ENCODE results near the gene KBTBD2.
"Not testable (repeated sequence)": the region's sequence is repeated elsewhere in the genome, so short reads cannot be mapped to it uniquely, and the experiment has no call there.

Gene KBTBD2

DNA sequence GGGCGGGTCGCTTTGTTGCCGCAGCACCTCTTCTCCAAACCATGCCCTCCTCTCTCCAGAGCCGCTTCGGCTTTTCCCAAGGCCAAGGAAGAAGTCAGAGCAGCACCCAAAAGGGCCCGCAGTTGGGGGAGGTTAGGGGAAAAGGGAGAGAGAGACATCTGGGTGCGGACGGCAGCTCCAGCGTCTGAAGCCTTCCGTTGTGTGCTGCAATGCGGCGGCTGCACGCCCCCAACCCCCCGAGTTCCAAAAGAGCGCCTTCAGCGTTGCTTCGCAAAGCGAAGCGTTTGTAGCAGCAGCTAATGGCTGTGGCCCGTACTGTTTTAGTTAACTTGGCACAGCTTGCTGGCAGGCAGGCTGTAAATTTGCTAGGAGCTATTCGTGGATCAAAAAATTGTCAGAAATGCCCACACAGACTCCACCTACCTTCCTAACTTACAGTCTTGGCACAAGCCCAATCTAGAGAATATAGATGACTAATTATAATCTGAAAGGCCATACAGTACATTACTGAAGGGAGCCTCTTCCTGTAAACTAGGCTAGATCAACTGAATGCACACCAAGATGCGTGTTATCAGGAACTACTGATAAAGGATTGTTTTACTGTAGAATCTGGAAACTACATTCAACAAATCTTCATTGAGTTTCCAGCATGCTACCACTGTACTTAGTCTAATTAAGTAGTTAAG lies 1.1 kb upstream of the KBTBD2 start:
- peak; percentile 70 for DNase-seq

DNA sequence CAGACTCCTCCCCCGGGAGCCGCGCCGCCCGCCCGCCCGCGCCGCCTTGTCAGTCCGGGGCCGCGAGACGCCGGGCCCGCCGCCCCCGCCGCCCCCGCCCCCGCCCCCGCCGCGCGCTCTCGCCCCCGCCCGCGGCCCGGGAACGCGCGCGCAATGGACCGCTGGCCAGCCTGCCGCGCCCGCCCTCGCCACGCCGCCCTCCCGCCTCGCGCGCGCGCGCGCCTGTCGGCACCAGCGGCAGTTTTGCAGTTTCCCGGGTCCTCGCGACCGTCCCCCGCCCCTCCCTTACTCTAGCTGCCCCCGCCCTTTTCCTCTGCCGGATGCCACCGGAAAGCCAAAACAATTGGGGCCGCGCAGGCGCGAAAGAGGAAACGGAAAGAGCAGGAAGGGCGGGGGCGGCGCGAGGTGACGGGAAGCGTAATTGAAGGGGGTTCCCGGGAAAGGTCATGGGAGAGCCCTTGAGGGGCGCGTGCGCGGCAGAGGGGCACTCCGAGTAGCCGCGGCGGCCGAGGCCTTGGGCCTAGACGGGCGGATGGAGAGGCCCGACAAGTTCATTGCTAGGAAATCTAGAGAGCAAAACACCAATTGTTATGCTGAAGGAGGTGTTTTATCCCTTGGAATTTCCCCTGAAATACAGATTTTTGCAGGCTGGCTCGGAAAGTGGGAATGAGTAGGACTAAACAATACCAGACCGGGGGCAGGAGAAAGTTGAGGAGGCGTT lies 400 bp upstream of the KBTBD2 start:
- DNase-seq: peak; percentile 95

DNA sequence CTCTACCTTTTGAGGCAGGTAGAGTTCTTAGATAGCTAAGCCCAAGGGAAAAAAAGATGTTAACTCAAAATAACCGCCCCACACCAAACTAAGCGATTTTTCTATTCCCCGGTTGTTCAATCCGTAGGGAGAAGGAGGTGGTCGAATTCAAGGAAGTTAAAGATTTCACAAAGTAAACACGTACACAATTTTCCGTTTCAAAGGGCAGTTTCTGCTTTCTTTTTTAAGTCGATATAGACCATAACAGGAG lies 842 bp downstream of the KBTBD2 start:
- no peak for DNase-seq

DNA sequence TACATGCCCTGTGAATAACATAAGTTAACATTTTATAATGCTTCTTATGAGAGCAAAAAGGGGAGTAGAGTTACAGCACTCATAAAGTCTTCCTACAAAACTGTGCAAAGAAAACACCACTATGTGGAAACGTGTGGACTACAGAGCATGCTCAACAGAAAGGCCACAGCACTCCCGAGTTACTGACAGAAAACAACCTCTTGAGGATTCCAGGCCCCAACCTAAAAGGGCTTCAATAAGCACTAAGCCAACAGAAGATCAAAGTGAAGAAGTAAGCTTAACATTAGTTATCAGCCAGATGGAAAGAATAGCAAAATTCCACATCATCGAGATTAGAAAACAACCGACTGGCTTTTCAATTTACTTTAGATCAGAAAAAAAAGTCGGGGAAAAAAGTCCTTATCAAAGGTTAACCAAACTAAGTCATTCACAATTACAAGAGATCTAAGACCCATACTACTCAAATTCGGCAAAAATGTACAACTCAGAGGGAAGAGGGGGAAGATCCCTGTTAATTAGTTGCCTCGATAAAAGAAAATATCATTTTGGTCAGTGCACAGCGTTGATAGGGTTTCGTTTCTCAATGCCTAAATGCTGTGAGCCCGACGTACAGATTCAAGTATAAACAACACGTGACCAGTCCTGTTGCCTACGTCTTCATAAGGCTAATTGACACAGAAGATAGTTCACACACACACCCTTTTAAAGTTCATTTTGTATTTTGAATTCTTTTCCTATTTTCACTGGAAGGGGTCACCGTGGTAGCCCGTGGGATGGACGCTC lies 1.4 kb downstream of the KBTBD2 start:
- peak; percentile 42 for DNase-seq

DNA sequence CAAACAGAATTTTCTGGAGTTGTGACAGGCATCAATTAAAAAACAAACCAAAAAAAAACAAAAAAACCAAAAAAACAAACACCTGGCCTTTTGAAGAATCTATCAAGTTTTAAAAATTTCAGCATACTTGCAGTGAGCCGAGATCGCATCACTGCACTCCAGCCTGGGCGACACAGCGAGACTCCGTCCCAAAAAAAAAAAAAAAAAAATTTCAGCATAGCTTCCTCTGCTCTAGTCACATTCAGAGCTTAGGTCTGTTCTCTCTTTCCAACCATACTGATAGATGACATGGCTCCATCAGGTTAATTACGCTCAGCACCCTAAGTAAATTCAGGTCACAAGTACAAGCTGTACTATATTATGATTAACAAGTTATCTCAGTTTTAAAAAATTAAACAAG lies 3.1 kb downstream of the KBTBD2 start:
- no peak for DNase-seq

DNA sequence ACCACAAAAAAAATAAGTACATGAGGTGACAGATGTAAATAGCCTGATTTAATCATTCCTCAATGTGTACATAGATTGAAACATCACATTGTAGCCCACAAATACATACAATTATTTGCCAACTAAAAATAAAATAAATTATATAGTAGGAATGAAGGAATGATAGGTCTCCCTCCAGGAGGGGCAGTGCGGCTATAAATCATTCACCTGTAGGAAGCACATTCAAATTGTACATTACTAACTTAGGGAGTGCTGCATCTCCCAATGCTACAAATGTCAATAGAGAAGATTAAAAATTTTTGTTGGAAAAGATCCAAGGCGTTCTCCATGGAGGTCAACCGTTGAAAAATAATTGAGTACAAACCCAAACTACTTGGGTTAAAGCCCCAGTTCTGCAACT lies 4.2 kb downstream of the KBTBD2 start:
- DNase-seq: no peak

DNA sequence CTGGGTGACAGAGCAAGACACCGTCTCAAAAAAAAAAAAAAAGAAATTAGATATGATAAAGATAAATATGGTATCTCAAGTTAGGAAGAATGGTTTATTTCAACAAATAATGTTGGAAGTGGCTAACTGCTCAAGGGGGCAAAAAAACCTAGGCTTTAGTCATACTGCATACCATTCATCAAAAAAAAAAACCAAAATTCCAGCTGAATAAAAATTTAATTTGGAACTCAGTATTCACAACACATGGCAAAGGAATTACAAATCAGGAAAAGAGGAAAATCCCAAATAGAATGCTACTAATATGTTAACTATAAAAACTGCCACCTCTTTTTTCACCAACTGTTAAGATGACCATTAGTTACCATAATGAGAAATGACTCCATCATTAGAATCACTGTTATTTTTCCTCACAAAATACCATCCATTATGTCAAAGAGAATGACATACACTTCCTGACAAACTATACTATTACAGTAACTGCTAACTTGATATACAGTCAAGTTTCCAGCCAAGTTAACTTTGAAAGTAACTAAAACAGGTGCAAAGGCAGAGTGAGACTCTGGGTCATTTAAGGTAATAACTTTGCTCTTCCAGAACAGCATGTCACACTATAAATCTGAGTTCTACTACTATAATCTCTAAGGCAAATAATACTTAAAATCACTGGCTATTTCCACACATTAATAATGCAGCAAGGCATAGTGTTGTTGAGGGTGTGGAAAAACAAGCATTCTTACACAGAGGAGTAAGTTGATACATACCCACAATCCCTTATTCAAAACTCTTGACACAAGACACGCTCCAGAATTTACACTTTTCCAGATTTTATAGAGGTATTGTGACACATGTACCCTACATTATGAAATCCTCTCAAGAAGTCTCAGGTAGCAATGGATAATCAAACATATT lies 10.2 kb downstream of the KBTBD2 start:
- DNase-seq: no peak

DNA sequence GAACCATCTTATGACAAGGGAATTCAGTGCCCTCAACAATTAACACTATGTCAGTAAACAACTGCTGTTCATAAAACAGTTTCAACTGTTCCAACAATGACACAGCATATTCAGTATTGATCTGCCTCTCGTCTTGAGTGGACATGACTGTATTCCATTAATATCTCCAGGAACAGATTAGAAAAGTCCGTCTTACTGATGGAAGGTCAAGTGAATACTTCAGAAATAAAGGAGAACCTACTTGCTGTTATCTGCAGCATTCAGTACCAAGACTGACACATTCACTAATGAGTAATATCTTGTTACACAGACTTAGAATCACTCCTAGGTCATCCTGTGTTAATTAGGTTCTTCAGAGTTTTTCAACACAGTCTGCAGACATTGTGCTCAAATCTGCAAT lies 12.1 kb downstream of the KBTBD2 start:
- DNase-seq: no peak

DNA sequence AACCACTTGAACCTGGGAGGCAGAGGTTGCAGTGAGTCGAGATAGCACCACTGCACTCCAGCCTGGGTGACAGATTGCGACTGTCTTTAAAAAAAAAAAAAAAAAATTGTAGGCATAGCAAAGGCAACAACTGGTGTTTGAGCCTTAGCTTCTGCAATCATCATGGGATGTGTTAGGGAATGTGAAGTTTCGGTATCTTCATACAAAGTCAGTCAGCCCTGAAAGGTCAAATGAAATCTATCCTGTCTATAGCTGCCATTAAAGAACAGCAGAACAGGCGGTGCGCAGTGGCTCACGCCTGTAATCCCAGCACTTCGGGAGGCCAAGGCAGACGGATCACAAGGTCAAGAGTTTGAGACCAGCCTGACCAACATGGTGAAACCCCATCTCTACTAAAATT lies 13.5 kb downstream of the KBTBD2 start:
- DNase-seq: not testable (repeated sequence)

DNA sequence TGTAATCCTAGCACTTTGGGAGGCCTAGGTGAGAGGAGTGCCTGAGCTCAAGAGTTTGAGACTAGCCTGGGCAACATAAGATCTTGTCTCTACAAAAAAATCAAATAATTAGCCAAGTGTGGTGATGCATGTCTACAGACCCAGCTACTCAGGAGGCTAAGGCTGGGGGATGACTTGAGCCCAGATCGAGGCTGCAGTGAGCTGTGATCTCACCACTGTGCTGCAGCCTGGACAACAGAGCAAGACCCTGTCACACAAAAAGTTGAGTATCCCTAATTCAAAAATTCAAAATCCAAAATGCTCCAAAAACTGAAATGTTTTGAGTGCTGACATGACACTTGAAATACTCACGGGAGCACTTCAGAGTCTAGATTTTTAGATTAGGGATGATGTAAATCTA lies 19.1 kb downstream of the KBTBD2 start:
- no peak for DNase-seq

DNA sequence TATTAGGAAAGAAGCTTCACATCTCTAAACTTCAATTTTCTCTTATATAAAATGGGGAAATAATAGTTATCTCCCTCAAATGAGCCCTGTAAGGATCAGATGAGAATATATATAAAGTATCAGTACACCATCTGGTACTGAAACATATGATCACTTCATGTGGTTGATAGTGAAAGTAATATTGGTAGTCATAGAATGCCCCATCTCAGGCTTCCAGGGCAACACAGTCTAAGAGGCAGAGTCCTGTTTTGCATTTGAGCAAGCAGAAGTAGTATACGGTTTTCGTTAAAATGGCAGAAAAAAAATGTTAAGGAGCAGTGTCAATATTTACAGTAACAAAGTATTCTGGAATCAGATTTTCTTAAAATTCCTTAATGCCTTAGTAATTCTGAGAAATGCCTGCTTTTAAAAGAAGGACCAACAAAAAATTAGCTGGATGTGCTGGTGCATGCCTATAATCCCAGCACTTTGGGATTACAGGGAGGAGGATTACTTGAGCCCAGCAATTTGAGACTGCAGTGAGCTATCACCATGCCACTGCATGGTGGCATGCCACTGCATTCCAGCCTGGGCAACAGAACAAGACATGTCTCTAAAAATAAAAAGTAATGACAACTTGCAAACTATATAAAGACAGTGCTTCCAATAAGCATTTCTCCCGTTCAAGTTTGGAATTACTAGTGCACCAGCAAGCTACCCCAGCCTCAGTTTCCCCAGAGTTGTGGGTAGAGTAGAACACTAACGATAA lies 19.8 kb downstream of the KBTBD2 start:
- DNase-seq: no peak

DNA sequence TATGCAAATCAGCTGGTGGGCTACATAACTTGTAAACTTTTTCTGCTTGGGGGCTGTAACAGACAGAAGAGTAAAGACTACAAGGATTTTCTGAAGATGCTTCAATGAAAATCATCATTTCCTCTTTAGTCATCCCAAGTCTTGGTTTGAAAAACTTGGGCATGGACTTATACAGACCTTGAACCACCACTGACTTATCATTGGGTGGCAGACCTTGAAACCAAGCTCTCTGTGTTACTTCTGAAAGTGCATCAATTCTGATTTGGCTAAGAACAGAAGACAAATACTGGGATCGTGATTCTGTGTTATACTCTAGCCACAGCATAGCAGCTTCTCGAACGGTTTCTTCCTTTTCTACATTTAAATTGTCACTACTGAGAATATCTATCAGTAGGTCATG lies 21.3 kb downstream of the KBTBD2 start:
- DNase-seq: no peak

DNA sequence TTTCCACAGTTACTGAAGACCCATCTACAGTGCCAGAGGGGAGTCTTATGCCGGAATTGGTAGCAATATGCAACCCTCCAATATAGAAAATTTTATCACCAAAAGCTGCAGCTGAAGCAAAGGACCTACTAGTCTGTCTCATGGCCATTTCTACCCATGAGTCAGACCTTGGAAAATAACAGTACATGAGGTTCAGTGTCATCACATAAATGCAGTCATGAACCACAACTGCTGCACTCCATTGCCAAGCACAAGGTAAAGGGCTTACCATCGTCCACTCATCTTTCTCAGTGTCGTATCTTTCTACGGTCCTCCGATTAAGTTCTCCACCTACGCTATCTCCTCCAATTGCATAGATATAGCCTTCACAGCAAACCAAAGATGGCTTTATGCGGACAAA lies 21.8 kb downstream of the KBTBD2 start:
- DNase-seq: no peak

DNA sequence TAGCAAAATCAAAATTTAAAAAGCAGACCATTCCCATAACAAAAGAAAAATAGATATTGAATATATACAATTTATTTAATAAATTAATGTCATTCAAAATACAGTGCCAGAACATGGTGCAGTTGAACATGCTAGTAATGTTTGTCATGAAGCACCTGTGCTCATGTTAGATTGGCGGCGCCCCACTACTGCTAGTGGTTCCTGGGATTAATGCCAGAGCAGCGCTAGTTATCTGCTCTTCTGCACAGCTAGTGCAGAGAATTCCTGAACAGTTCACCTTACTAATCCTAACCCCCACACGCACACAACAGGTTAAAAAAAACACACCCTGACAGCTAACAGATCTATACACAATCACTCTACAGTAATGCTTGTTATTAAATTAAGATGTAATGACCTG lies 23.4 kb downstream of the KBTBD2 start:
- DNase-seq: no peak

DNA sequence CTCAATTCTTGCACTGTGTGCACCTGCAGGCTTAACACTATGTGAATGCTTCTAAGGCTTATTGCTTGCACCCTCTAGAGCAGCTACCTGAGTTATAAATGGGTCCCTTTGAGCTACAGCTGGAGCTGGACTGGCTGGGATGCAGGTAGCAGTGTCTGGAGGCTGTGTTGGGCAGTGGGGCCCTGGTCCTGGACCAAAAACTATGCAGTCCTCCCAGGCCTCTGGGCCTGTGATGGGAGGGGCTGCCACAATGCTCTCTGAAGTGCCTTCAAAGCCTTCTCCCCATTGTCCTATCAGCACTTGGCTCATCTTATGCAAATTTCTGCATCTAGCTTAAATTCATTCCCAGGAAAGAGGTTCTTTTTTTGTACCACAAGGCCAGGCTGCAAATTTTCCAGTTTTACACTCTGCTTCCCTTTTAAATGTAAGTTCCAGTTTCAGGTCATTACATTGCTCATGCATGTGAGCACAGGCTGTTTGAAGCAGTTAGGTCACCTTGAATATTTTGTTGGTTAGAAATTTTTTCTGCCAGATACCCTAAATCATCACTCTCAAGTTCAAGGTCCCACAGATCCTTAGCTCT lies 26.0 kb downstream of the KBTBD2 start:
- DNase-seq: no peak

DNA sequence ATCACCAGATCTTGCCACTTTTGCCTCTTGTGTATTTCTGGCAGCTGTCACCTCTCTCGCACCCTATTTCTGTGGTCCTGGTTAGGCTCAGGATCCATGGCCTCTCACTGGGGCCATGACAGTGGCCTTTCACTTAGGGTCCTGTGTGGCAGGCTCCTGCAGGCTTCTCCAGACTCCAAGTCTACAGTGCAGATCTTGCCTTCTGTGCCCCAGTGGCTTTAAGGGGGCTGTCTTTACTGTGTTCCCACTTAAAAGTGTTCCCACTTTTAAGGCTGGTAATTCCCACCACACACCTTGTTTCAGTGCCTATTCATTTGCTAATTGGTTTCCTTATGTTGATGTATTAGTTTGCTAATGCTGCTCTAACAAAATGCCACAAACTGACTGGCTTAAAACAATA lies 27.7 kb downstream of the KBTBD2 start:
- not testable (repeated sequence) for DNase-seq

DNA sequence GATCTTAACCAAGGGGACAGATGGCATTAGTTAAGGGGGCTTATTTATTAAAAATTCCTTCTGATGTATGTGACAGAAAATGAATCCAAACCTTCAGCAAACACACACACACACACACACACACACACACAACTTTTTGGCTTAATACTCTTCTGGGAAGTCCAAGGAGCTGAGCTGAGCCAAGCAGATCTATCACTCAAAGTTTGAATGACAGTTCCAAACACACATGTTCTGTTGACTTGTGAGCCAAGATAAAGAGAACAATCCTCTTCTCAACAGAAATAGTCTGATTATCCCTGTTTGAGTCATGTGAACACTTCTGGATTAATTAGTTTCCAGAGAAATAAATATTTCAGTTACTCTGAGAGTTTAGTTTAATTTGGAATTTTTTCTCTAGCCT lies 31.5 kb downstream of the KBTBD2 start:
- DNase-seq: no peak

DNA sequence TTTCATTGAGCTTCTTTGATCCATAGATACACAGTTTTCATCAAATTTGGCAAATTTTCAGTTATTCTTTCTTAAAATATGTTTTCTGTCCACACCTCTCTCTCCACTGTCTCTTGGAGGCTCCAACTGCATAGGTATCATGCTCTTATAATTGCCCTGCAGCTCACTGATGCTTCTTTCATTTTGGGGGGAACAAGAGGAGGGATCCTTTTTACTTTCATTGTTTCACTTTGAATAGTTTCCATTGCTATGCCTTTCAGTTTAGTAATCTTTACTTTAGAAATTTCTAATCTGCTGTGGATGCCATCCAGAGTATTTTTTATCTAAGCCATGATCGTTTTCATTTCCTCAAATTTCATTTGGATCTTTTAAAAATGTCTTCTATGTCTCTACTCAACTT lies 32.9 kb downstream of the KBTBD2 start:
- no peak for DNase-seq

DNA sequence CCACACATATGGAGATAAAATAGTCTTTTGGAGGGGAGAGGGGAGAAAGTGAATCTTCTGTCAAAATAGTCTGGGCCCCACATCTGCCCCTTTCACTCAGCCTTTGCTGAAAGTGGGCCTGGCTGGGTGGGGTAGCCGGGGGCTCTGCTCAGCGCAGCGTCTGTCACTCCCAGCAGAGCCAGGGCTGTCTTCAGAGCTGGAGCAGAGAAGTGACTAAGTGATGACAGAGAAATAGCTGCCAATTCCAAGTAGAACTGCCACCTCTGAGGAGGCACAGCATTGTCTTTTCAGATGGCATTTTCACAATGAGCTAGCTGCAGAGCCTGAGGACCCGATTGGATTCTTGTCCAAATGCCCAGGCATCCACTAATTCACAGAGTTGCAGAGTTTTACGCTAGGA lies 34.5 kb downstream of the KBTBD2 start:
- not testable (repeated sequence) for DNase-seq

DNA sequence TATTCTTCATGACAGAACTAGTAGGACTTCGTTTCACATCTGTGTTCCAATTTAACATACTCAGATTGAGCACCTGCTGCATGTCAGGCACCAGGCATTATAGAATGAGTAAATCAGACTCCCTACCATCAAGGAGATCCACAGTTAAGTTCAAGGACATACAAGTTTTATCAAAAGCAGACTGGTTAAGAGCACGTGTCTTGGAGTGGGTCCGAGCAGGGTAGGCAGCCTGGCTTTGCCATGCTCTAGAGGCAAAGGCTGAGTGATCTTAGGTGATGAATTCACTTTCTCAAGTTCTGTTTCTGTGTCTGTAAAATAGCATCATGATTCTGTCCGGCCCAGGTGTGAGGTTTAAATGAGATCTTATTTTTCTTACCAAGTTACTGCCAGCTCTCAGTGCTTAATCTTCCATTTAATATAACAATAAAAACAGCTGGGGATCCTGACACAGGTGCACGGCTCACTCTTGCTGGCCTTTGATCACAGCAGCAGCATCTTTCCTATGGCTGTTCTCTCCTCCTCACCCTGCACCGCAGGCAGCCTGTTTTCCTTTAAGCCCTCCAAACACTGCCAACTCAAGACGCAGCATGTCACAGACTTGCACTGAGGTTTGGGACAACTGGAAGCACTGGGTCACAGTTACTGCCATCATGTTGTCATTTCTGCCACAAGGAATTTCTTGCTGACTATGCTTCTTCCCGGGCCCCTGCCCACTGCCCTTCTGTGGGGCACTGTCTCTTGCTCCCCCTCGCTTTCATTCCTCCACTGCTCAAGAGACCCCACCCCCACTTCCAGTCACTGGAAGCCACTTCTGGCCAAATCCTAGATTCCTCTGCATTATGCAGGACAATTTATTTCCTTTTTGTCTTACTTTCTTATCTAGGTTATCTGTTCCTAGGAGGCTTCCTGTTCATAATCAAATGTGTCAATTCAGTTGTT lies 35.5 kb downstream of the KBTBD2 start:
- not testable (repeated sequence) for DNase-seq

DNA sequence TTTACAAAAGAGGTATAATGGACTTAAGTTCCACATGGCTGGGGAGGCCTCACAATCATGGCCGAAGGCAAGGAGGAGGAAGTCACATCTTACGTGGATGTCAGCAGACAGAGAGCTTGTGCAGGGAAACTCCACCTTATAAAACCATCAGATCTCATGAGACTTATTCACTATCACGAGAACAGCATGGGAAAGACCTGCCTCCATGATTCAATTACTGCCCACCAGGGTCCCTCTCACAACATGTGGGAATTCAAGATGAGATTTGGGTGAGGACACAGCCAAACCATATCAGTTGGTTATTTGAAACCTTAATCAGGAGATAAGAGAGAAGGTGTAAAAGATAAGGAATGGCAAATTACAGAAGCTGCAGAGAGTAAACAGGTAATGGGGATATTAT lies 40.9 kb downstream of the KBTBD2 start:
- DNase-seq: not testable (repeated sequence)
